ENCODE data around the gene ADAR.

- TF ChIP-seq CTCF (conservative IDR thresholded peaks at IDR 0.05; ENCODE audit: low read depth, low read length), result no peak
- no peak for TF ChIP-seq EZH2 (IDR thresholded peaks at IDR 0.05; ENCODE audit: low read length, unreplicated experiment)
Observed at GRCh38 chr1:154620751-154621150, 12.8 kb upstream of the ADAR start.

All from PC-3 (cell line).